NAMALWA (cell line): ENCODE data around the gene HDAC8.
"Not testable (repeated sequence)": the region's sequence is repeated elsewhere in the genome, so short reads cannot be mapped to it uniquely, and the experiment has no call there.

Experiments
- DNase-seq: peaks from one replicate; pipeline ENCODE4 v3.0.0-alpha.2; 2015; ENCODE audit warnings: low spot score

The HDAC8 gene

DNA sequence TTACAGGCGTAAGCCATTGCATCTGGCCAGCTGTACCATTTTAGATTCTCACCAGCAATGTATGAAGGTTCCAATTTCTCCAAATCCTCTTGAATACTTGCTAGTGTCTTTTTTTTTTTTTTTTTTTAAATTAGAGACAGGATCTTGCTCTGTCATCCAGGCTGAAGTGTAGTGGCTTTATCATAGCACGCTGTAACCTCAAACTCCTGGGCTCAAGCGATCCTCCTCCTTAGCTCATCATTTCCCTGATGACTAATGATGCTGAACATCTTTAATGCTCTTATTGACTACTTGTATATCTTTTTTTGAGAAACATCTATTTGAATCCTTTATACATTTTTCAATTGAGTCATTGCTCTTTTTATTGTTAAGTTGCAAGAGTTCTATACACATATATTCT, 40.3 kb downstream of the HDAC8 start:
- no peak for DNase-seq

DNA sequence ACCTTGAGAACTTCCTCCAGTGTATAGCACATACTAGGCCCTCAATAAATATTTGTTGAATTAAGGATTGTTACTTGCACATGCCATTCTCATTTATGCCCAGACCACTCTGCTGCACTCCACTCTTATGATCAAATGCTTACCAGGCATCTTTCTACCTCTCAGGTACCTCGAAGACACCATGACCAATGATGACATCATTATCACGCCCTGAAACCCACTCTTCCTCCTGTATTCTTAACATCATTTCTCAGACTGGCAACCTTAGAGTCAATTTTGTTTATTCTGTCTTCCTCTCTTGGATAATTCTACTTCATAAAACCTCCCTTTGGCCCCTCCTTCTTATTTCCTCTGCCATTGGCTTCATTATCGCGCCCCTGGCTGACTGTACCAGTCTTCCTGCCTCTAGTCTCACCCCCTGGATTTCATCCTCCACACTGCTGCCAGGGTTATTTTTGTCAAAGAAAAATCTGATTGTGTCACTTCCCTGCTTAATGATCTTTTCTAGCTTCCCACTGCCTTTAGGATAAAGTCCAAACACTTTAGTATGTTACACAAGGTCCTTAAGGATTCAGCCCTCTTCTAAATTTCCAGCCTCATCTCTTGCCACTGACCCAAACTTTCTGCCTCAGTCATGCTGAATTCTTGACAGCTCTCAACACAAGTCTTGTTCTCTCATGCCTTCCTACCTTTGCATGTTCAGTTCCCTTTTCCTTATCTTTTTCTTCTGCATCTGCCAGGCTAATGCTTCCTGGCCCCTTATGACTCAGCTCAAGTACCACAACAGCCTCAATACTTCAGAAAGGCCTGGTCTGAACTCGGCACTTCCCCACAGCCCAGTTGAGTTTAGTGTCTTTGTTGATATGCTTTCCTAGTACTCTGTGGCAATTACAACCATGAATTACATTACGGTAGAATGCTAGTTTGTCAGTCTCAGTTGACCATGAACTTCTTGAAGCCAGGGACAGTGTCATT, 45.8 kb downstream of the HDAC8 start:
- DNase-seq: no peak

DNA sequence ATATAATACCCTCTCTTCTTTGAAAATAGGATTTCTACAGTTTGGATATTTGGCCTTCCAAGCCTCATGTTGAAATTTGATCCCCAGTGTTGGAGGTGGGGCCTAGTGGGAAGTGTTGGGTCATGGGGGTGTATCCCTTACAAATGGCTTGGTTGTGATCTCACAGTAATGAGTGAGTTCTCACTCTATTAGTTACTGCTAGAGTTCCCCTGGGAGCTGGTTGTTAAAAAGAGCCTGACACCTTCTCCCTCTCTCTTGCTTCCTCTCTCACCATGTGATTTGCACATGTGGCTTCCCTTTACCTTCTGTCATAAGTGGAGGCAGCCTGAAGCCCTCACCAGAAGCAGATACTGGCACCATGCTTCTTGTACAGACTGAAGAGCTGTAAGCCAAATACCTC, 73.9 kb downstream of the HDAC8 start:
- DNase-seq: peak; percentile 1

DNA sequence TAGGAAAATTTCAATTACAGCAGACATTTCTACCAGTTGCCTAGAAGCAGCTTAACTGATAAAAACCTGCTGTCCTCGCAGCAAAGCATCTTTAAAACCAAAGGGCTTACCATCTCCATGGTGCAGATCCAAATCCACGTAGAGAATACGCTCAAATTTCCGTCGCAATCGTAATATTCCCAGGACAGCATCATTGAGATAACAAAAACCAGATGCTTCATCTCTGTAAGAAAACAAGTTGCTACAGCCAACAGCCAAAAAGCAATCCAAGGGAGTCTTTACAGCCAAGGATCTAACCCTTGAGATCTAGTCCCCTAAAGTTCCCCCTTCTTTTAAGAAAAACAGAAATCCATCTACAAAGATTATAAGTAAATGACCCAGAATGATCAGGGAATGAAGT, 77.6 kb downstream of the HDAC8 start:
- no peak for DNase-seq

DNA sequence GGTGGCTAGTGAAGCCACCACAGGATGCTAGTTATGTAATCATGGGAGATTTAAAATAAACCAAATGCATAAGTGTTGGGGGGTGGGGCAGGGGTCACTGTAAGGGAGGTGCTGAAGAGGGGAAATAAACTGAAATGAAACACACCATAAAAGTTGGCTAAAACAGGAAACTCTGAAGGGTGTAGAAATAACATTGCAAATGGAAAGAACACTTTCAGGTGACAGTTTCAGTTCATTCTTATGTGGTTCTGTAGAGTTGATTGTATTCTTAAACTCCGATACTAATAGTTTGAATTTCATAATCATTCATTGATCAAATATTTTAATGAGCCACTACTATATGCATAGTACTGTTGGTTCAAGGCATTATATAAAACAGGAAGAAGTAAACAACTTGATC, 80.1 kb downstream of the HDAC8 start:
- no peak for DNase-seq

GRCh38 chrX:72490221-72490620, 82.4 kb downstream of the HDAC8 start:
- not testable (repeated sequence) for DNase-seq

DNA sequence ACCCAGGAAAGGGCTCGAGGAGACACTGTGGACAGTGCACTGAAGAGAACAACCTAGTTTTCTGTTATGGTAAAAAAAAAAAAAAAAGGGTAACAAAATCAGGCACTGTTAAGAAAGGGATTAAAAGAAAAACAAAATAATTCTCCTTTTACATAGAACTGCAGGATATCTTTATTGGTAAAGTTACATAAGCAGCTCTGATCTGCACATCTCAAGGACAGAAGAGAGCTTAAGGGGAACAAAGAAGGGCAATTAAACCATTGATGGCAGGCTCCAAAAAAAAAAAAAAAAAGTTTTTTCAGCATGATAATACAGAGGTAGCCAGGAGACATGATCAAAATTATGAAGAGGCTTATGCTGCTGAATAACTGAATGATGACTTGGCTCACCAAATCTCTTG, 85.0 kb downstream of the HDAC8 start:
- DNase-seq: no peak

GRCh38 chrX:72479324-72480274, 93.0 kb downstream of the HDAC8 start:
- DNase-seq: no peak

GRCh38 chrX:72478853-72479252, 93.8 kb downstream of the HDAC8 start:
- DNase-seq: no peak

DNA sequence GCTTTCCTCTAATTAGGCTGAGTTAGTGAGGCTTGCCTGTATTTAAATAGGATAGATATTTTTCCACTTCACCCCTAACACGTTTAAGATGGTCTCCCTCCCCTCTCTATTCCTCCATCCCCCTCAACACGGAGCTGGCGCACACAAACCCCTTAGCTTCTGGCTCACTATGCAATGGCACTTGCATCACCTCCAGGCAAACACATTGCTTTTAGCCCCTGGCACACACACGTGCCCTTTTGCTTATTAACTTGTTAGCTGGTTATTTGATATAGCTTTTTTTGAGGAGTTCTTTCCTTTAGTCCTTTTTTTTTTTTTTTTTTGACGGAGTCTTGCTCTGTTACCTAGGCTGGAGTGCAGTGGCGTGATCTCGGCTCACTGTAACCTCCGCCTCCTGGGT, 94.3 kb downstream of the HDAC8 start:
- no peak for DNase-seq

DNA sequence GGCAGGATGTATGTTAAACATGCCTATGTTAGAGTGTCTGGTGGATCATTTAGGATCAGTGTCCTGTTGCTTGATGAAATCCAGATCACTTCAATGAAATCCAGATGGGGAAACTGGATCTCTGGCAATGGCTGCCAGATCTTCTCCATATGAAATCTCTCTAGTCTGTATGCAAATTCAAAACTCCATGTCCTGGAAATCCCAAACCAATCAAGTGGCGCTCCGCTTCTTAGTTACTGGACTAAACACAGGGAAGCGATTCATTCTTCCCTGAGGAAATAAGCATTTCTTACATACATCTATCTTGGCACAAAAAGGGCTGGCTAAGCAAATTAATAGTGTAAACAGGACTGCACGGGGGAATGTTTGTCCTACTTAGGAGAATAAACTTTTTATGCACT, 94.9 kb downstream of the HDAC8 start:
- no peak for DNase-seq

GRCh38 chrX:72477376-72477775, 95.3 kb downstream of the HDAC8 start:
- no peak for DNase-seq

DNA sequence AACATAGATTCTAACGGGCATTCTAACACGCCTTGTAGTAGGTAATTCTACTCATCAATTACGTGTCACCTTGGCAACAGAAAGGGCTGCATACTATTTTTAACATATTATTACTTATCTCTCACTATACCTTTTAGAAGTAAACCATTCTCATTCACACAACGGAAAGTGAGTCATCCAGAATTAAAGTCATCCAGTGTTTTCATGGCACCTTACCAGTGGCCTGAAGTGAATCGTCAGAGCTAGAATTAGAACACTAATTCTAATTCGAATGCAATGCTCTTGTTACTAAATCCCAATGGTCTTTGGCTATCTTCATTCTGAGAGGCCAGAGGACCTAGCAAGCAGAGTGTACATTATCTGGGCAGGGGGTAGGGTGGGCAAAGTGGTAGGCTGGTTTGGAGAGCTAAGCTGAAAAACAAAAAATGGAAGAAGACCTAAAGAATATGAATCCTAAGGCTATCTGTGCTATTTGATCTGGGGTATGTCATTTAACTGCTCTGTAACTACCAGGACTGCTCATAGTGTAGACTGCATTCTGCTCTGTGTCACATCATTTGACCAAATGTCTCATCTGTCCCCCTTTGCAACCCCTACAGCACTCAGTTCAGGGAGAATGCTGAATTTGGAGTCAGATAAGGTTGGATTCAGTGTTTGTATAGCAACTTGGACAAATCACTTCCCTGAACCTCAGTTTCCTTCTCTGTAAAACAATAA, 96.5 kb downstream of the HDAC8 start:
- no peak for DNase-seq

GRCh38 chrX:72475338-72475737, 97.3 kb downstream of the HDAC8 start:
- DNase-seq: no peak

DNA sequence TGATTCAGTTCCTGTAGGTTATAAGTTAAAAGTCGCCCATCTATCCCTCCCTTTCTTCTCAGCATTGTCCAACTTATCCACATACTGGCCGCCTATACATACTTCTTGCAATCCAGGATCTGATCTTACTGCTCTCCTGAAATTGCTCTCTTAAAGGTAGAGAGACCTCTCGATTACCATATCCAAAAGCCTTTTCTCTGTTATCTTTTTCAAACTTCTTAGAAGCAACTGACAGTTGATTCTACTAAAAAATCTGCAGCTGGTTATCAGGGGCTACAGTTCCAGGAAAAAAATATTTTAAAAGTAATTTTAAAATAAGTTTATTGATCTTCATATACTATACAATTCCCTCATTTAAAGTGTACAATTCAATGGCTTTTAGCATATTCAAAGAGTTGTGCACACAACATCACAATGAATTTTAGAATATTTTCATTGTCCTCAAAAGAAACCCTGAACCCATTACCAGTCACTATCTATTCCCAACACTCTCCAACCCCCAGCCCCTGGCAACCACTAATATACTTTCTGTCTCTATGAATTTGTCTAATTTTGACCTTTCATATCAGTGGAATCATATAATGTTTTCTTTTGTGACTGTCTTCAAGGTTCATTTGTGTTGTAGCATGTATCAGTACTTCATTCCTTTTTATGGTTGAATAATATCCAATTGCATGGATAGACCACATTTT, 102.0 kb downstream of the HDAC8 start:
- no peak for DNase-seq

- no peak for DNase-seq
Observed at GRCh38 chrX:72470117-72470516, 102.5 kb downstream of the HDAC8 start.

DNA sequence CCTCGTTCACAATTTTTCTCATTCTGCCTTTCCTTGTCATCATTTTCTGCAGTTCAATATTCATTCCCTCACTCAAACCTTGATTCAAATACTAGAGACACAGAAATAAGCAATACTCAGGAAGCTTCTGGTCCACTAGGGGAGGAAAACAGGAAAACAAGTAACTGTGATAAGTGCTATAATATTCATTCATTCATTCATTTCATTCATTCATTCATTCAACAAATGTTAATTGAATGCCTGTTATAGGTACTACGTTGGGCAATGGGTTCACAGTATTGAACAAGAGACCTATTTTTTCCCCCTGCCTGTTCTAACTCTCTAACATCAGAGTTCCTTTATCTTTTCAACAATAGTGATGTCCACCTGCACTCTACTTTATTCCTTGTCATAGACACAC, 104.0 kb downstream of the HDAC8 start:
- DNase-seq: no peak

DNA sequence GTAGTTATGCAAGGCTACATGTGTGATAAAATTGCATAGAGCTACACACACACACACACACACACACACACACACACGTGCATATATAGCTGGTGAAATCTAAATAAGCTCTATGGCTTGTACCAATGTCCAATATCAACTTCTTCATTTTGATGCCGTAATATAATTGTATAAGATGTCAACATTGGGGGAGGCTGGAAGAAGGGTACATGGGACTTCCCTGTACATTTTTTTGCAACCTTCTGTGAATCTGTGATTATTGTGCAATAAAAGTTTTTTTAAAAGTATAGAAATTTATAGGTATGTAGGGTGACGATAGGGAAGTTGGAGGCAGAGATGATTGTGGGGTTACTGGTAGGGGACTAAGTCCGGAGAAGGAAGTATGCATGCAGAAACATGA, 105.5 kb downstream of the HDAC8 start:
- DNase-seq: no peak

GRCh38 chrX:72466493-72466892, 106.2 kb downstream of the HDAC8 start:
- no peak for DNase-seq

DNA sequence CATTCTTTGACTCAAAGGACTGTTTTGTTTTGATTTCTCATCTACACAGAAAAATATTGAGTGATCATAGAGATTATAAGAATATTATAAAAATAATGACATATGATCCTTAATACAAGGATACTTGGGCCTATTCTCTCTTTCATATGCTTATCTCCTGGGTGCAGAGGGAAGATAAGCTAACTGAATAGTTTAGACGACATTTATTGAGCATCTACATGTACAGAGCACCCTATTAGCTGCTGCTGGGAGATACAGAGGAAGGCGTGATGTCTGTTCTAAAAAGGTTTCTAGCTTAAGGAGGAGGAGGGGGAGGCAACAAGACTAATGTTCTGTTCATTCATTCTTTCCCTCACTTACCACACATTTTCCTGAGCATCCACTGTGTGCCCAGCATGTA, 106.8 kb downstream of the HDAC8 start:
- DNase-seq: no peak

DNA sequence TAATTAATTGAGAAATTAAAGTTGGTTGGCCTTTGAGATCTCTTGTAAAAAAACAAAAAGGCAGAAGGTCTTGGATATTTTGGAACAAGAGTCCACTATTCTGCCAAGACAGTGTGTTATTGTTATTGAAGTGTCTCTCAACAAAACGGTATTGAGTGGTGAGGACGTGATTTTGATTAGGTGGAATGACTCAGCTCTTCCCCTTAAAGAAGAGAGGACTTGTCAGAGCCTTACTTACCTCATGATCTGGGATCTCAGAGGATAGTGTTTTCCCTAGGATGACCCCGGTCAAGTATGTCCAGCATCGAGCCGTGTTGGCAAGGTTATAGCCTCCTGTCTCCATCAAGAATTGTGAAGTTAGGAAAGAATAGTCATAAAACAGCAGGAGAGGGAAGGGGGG, 110.9 kb downstream of the HDAC8 start:
- DNase-seq: no peak

DNA sequence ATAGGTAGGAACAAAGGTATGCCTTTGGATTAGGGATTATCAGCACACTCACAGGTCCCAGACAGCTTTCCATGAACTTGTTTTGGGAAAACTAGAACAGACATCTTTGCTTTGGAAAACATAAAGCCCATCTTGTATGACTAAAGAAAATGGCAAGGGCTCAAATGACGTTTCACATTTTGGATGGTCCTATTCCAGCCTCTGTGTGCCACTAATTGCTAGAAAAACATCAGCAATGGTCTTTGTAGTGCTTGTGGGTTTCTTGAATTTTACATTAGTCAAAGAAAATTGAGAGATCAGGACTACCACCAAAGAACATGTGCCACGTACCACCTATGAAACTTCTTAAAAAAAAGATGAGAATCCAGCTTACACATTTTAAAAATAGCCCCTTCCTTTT, 111.4 kb downstream of the HDAC8 start:
- no peak for DNase-seq
